Activated CD8-positive, alpha-beta T cell treated with anti-CD3 and anti-CD28 coated beads for 36 hours (primary cell): ENCODE results near the gene TCP11L2. TPM values are rescaled to one million over a fixed set of nuclear protein-coding genes. Genes with fewer than 3 reads are reported as not detected.

Experiments
- ATAC-seq: fragments of 200-7000 bp; cut with Tn5 transposase; one replicate; pipeline ENCODE4 v1.10.0; 2021; ENCODE audit warnings: mild to moderate bottlenecking, moderate library complexity
- CTCF ChIA-PET: fragments of 350-600 bp; sonication (Branson Sonifier 250); formaldehyde crosslinking; loops from one replicate; lab custom pipeline; 2021; ENCODE audit warnings: antibody characterized with exemption; lab: Charles Lee
- POLR2A ChIA-PET: fragments of 350-600 bp; sonication (Branson Sonifier 250); formaldehyde crosslinking; loops from one replicate; lab custom pipeline; 2021; ENCODE audit warnings: antibody characterized with exemption; lab: Charles Lee
- DNase-seq: peaks from one replicate; pipeline ENCODE4 v3.0.0-alpha.2; 2020
- H3K27ac Mint-ChIP-seq: one replicate; pipeline ENCODE4 v1.8.0; 2021; ENCODE audit warnings: mild to moderate bottlenecking, mixed read lengths
- H3K27me3 Mint-ChIP-seq: one replicate; pipeline ENCODE4 v1.8.0; 2021; ENCODE audit warnings: mixed read lengths
- H3K36me3 Mint-ChIP-seq: one replicate; pipeline ENCODE4 v1.8.0; 2021; ENCODE audit warnings: low read depth, mixed read lengths
- H3K4me1 Mint-ChIP-seq: one replicate; pipeline ENCODE4 v1.8.0; 2021; ENCODE audit warnings: low read depth, mixed read lengths
- H3K4me3 Mint-ChIP-seq: one replicate; pipeline ENCODE4 v1.8.0; 2021; ENCODE audit warnings: mild to moderate bottlenecking, moderate library complexity, mixed read lengths
- H3K9me3 Mint-ChIP-seq: one replicate; pipeline ENCODE4 v1.8.0; 2021; ENCODE audit warnings: mixed read lengths
- intact Hi-C: fragments of 100-400 bp; cut with micrococcal nuclease; formaldehyde crosslinking; loops from one replicate; pipeline ENCODE4 v1.10.0; 2022
- total RNA-seq, 2 experiments: library from RNA; stranded (reverse); gene quantifications; one replicate each; pipeline ENCODE4 v1.2.3, GENCODE V29; 2021
- TF ChIP-seq, protein P1 (sequence below): fragments of 200-600 bp; IDR thresholded peaks from one replicate; pipeline ENCODE4 v1.8.0; 2022; ENCODE audit warnings: antibody characterized with exemption, mild to moderate bottlenecking

Gene TCP11L2
- total RNA-seq, 2 experiments from 2014 or later: 11.9 to 13.2 TPM

DNA sequence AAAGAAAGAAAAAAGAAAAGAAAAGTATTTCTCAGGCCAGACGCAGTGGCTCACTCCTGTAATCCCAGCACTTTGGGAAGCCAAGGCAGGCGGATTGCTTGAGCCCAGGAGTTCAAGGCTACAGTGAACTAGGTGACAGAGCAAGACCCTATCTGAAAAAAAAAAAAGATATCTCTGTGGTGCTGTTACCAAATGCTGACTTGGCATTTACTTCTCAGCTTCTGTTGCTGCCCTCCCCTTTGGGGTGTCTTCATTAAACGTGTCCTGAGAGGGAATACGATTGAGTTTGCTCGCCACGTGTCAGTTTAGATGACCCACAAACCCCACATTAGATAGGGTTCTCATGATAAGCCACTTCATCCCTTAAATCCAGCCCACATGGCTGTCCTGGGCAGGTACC lies 50.6 kb downstream of the TCP11L2 start:
- POLR2A ChIA-PET: no interaction called here
- peaks cover 2% of the 10 kb centered on the region for H3K36me3 Mint-ChIP-seq

DNA sequence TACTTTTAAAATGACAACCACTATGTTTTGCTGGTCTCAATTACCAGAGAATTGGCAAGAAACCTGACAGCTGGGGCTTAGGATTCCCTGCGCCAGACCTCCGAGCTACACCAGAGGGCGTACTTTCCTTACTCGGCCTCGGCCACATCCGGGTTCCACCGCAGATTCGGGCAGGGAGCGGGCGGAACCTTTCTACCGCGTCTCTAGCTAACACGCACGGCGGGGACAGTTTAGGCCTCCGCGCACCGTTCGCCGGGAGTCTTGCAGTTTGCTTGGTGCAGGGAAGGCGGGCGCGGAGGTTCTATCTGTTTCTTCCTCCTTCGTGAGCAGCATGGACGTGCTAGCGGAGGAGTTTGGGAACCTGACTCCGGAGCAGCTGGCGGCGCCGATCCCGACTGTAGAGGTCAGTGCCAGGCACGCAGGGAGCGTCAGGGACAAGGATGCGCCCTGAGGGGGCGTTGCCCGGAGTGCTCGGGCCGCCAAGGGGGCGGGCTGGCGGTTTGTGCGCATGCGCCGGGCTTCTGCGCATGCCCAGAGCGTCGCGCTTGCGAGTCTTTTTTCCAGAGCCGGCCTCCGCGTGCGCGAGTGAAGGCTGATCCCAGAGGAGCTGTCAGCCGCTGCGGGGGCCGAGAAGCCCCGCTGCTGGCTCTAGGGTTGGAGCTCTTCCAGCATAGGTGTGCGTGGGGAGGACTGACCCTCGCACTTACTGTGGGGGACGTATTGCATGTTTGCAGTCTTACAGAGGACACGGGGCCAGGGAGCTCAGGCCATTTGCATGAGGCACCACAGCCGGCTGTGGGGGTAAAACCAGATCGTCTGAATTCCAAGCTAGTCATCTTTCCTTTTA lies 55.2 kb downstream of the TCP11L2 start, which contains the start of gene POLR3B:
TSS of gene POLR3B (plus strand) at position 200 of the 847 bp plus-strand sequence. CDS start at position 332, 132 bp downstream.
- ATAC-seq (peak; percentile 95), DNase-seq (peak; percentile 98)
- ChIA-PET CTCF (interaction anchor here (0.6 to 6.4 kb wide), 37 partner anchors 9 to 1080 kb away, joined by 3 to 32 read pairs (median 4); no protein-coding TSS in a partner anchor), POLR2A (interaction anchor here (0.7 to 1.7 kb wide), 10 partner anchors 12 to 597 kb away, joined by 3 to 8 read pairs (median 3); no protein-coding TSS in a partner anchor)
- TF ChIP-seq, protein P1, sequence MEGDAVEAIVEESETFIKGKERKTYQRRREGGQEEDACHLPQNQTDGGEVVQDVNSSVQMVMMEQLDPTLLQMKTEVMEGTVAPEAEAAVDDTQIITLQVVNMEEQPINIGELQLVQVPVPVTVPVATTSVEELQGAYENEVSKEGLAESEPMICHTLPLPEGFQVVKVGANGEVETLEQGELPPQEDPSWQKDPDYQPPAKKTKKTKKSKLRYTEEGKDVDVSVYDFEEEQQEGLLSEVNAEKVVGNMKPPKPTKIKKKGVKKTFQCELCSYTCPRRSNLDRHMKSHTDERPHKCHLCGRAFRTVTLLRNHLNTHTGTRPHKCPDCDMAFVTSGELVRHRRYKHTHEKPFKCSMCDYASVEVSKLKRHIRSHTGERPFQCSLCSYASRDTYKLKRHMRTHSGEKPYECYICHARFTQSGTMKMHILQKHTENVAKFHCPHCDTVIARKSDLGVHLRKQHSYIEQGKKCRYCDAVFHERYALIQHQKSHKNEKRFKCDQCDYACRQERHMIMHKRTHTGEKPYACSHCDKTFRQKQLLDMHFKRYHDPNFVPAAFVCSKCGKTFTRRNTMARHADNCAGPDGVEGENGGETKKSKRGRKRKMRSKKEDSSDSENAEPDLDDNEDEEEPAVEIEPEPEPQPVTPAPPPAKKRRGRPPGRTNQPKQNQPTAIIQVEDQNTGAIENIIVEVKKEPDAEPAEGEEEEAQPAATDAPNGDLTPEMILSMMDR: peak; percentile 69
- intact Hi-C loops: loop anchor here (5.0 kb wide), 1 partner anchor 55 kb away; the partner anchor contains the start of gene TCP11L2
- H3K4me3 Mint-ChIP-seq: peak within 1 kb of the TSS; percentile 94
- H3K27ac Mint-ChIP-seq: peak within 1 kb of the TSS; percentile 85
- peaks cover 10% of the 10 kb centered on the region for H3K4me1 Mint-ChIP-seq
- no peaks in the 10 kb centered on the region for H3K27me3 Mint-ChIP-seq
- peaks cover 7% of the 10 kb centered on the region for H3K36me3 Mint-ChIP-seq
- no peaks in the 10 kb centered on the region for H3K9me3 Mint-ChIP-seq

More for the DNA sequence above, 50.6 kb downstream of the TCP11L2 start:
- TF ChIP-seq, protein P1: no peak
- intact Hi-C loops: no loop called here
- CTCF ChIA-PET: interaction anchor here (1.0 kb wide), 1 partner anchor 20 kb away, joined by 3 read pairs; no protein-coding TSS in a partner anchor
- H3K9me3 Mint-ChIP-seq: no peaks in the 10 kb centered on the region
- no peak overlapping the region for H3K4me3 Mint-ChIP-seq
- H3K27me3 Mint-ChIP-seq: no peaks in the 10 kb centered on the region
- no peak overlapping the region for H3K27ac Mint-ChIP-seq
- no peak for DNase-seq
- peaks cover 6% of the 10 kb centered on the region for H3K4me1 Mint-ChIP-seq
- no peak for ATAC-seq

DNA sequence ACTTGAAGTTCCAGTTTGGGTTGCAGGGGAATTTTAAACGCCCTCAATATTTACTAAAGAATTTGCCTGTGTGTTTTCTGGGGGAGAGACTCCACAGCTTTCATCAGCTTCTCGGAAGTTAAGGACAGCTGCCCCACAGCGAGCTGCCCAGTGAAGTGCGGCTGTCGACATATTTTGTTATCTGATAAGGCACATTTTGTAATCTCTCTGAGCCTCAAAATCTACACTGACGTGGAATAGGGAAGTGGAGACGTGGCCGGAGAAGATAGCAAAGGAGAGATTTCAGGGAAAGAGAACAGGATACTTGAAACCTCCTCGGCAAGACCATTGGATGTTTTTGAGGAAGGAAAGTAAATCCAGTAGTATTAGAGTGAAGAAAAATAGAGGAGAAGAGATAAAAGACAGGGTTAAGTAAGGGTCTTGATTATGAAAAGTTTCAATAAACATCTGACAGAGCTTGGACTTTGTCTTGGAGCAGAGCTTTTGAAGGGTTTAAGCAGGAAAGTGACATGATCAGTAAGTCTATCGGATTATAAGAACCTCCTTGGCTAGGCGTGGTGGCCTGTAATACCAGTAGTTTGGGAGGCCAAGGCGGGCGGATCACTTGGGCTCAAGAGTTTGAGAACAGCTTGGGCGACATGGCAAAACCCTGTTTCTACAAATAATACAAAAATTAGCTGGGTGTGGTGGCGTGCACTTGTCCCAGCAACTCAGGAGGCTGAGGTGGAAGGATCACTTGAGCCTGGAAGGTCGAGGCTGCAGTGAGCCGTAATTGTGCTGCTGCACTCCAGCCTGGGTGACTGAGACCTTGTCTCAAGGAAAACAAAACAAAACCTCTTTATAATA lies 56.1 kb downstream of the TCP11L2 start:
- no peak for ATAC-seq
- ChIA-PET POLR2A (interaction anchor here (0.7 to 1.7 kb wide), 9 partner anchors 13 to 556 kb away, joined by 3 to 8 read pairs (median 3); no protein-coding TSS in a partner anchor), CTCF (interaction anchor here (0.6 to 6.4 kb wide), 21 partner anchors 8 to 561 kb away, joined by 3 to 32 read pairs (median 5); no protein-coding TSS in a partner anchor)
- DNase-seq: no peak
- Mint-ChIP-seq H3K4me1 (peaks cover 10% of the 10 kb centered on the region), H3K4me3 (peak overlapping the region; percentile 94), H3K27ac (peak overlapping the region; percentile 85), H3K27me3 (no peaks in the 10 kb centered on the region), H3K36me3 (peaks cover 7% of the 10 kb centered on the region), H3K9me3 (no peaks in the 10 kb centered on the region)
- TF ChIP-seq, protein P1: no peak
- intact Hi-C loops: loop anchor here (5.0 kb wide), 1 partner anchor 56 kb away; the partner anchor contains the start of gene TCP11L2

DNA sequence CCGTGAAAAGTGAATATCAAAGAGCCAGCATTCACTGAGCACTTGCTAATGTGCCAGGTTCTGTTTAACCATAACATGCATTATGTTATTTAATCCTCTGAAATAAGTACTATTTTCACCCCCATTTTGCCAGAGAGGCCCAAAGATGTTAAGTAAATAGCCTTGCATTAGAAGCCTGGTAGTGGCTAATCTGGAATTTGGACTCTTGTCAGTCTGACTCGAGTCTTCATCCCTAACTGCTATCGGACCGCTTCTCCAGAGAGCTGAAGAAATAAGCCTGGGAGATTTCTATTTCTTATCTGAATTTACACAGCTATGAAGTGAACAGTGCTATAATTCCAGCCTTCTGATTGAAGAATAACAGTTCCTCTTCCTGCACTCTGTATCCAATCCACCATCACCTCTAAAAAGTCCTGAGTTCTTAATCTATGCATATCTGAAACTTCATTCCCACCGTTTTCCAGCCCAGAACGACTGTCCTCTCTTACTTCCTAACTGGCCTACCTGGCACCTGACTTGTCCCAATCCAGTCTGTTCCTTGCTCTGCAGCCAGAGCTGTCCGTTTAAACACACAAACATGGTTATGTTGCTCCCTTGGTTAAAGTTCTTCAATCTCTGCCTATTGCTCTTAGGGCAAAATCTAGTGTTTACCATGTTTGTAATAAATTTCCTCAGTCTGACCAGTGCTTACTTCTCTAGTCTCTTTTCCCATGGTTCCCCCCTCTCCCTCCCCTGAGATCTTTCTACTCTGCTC lies 57.3 kb downstream of the TCP11L2 start:
- H3K36me3 Mint-ChIP-seq: peaks cover 9% of the 10 kb centered on the region
- ChIA-PET POLR2A (interaction anchor here (0.6 kb wide), 1 partner anchor 13 kb away, joined by 3 read pairs; no protein-coding TSS in a partner anchor), CTCF (interaction anchor here (1.3 to 6.4 kb wide), 2 partner anchors 19 to 133 kb away, joined by 4 to 32 read pairs; no protein-coding TSS in a partner anchor)
- DNase-seq (no peak), ATAC-seq (no peak)
- intact Hi-C loops: loop anchor here (5.0 kb wide), 1 partner anchor 58 kb away; the partner anchor contains the start of gene TCP11L2
- H3K4me1 Mint-ChIP-seq: peaks cover 10% of the 10 kb centered on the region
- no peak overlapping the region for H3K27ac Mint-ChIP-seq
- no peaks in the 10 kb centered on the region for H3K27me3 Mint-ChIP-seq
- TF ChIP-seq, protein P1: no peak
- no peak overlapping the region for H3K4me3 Mint-ChIP-seq
- no peaks in the 10 kb centered on the region for H3K9me3 Mint-ChIP-seq
